ENCODE measurements around the gene GCK. TPM values are rescaled to one million over a fixed set of nuclear protein-coding genes. Genes with fewer than 3 reads are reported as not detected.

Gene GCK
- total RNA-seq (under 1 TPM in 1 of 2 donors, not detected in 1; 0.45 TPM), total RNA-seq (0.23 to 0.46 reads per million in 2 donors)

DNA sequence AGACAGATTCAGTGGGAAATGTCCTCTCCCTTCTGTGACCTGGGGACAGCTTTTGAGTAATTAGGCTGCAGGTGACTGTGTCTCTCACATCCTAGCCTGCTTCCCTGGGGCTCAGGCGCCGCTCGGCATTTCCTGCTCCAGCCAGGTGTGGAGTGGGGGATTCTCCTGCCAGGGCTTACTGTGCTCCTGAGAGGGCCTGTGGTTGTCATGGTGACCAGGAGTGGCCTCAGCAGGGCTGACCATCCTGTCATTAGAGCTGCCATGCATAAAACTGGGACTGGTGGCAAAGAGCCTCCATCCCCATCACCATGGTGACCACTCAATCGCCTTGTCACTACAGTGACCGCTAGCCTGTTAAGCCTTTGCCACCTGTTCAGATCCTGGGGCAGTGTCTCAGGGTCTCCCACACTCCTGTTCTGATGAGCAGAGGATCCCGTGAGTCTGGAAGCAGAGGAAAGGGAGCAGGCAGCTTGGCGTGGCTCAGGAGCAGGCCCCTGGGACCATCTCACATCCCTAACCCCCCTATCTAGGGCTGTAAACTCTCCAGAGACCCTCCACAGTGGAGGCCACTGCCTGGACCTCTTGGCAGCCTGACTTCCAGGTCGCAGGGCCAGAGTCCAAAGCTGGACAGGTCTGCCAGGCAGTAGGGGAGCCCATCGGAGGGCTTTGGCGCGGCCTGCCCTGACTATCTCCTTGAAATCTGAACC lies at the start of gene GCK:
Gene GCK (minus strand): TSS at position 154 of the 707 bp plus-strand sequence. CDS start 486 bp downstream, outside the sequence.
- peaks cover 8% of the 10 kb centered on the region for H3K4me1 Mint-ChIP-seq
- no peaks in the 10 kb centered on the region for H3K9me3 ChIP-seq (ENCODE audit: control insufficient read depth, low read length, poor library complexity, severe bottlenecking)
- H3K36me3 Mint-ChIP-seq (ENCODE audit: low read depth), result peaks cover 4% of the 10 kb centered on the region
- H3K27me3 Mint-ChIP-seq, result peaks cover 57% of the 10 kb centered on the region
- no peak within 1 kb of the TSS for H3K27ac Mint-ChIP-seq
- ATAC-seq (no peak), DNase-seq (no peak)
- H3K4me3 Mint-ChIP-seq, result no peak within 1 kb of the TSS

GRCh38 chr7:44238116-44238695 lies 49.0 kb upstream of the GCK start:
- no peak overlapping the region for H3K27ac Mint-ChIP-seq

DNA sequence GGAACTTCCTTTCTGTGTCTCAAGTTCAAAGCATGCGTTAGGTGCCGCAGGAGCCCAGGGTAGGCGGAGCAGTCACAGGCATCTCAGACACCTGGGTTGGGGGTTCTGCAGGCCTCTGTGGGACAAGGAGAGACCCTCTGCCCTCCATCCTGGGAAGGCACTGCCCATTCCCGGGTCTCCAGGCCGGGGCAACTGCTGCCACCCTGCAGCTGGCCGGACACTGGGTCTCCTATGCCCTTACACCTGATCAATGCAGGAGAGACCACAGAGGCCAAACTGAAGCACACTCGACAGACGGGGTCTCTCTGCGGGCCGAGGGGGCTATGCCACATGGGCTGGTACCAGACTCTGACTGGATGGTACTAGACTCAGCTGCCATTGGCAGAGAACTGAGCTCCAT lies 48.5 kb upstream of the GCK start:
- no peaks in the 10 kb centered on the region for H3K9me3 ChIP-seq (ENCODE audit: control insufficient read depth, low read length, poor library complexity, severe bottlenecking)
- Mint-ChIP-seq H3K27ac (no peak overlapping the region), H3K4me3 (no peak overlapping the region), H3K27me3 (no peaks in the 10 kb centered on the region), H3K36me3 (ENCODE audit: low read depth) (no peaks in the 10 kb centered on the region), H3K4me1 (peaks cover 4% of the 10 kb centered on the region)
- DNase-seq, result no peak
- no peak for ATAC-seq

More at GRCh38 chr7:44238116-44238695, 49.0 kb upstream of the GCK start:
- Mint-ChIP-seq H3K27me3 (no peaks in the 10 kb centered on the region), H3K36me3 (ENCODE audit: low read depth) (no peaks in the 10 kb centered on the region), H3K4me1 (peaks cover 4% of the 10 kb centered on the region), H3K4me3 (no peak overlapping the region)
- ATAC-seq (no peak), DNase-seq (no peak)
- no peaks in the 10 kb centered on the region for H3K9me3 ChIP-seq (ENCODE audit: control insufficient read depth, low read length, poor library complexity, severe bottlenecking)

- Mint-ChIP-seq H3K27me3 (no peaks in the 10 kb centered on the region), H3K4me1 (peaks cover 4% of the 10 kb centered on the region), H3K27ac (no peak overlapping the region), H3K4me3 (no peak overlapping the region), H3K36me3 (ENCODE audit: low read depth) (no peaks in the 10 kb centered on the region)
- DNase-seq (no peak), ATAC-seq (no peak)
- no peaks in the 10 kb centered on the region for H3K9me3 ChIP-seq (ENCODE audit: control insufficient read depth, low read length, poor library complexity, severe bottlenecking)
Observed at GRCh38 chr7:44236333-44236728, 47.1 kb upstream of the GCK start.

- Mint-ChIP-seq H3K36me3 (ENCODE audit: low read depth) (no peaks in the 10 kb centered on the region), H3K4me3 (no peak overlapping the region), H3K27me3 (no peaks in the 10 kb centered on the region), H3K4me1 (peaks cover under 1% of the 10 kb centered on the region), H3K27ac (no peak overlapping the region)
- ATAC-seq (no peak), DNase-seq (no peak)
- no peaks in the 10 kb centered on the region for H3K9me3 ChIP-seq (ENCODE audit: control insufficient read depth, low read length, poor library complexity, severe bottlenecking)
Observed at GRCh38 chr7:44235582-44236332, 46.5 kb upstream of the GCK start.

DNA sequence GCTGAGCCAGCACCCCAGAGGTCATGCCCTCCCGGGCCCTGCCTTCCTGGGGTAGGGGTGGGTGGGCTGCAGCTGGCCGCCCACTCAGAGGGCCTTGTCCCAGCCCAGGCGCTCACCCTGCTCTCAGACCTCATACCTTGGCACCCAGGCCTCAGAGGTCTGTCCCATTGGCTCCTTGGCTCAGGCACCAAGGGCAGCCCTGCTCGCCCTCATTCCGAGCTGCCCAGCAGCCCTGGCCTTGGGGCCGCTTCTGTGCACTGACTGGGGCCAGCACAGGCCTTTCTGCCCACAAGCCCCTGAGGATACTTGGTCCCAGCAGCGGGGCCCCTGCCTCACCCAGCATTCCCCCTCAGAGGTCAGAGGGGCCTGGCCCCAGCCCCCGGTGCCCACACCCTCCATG lies 45.8 kb upstream of the GCK start:
- ATAC-seq (no peak), DNase-seq (no peak)
- Mint-ChIP-seq H3K36me3 (ENCODE audit: low read depth) (no peaks in the 10 kb centered on the region), H3K27me3 (no peaks in the 10 kb centered on the region), H3K4me3 (no peak overlapping the region), H3K27ac (no peak overlapping the region), H3K4me1 (no peaks in the 10 kb centered on the region)
- no peaks in the 10 kb centered on the region for H3K9me3 ChIP-seq (ENCODE audit: control insufficient read depth, low read length, poor library complexity, severe bottlenecking)

DNA sequence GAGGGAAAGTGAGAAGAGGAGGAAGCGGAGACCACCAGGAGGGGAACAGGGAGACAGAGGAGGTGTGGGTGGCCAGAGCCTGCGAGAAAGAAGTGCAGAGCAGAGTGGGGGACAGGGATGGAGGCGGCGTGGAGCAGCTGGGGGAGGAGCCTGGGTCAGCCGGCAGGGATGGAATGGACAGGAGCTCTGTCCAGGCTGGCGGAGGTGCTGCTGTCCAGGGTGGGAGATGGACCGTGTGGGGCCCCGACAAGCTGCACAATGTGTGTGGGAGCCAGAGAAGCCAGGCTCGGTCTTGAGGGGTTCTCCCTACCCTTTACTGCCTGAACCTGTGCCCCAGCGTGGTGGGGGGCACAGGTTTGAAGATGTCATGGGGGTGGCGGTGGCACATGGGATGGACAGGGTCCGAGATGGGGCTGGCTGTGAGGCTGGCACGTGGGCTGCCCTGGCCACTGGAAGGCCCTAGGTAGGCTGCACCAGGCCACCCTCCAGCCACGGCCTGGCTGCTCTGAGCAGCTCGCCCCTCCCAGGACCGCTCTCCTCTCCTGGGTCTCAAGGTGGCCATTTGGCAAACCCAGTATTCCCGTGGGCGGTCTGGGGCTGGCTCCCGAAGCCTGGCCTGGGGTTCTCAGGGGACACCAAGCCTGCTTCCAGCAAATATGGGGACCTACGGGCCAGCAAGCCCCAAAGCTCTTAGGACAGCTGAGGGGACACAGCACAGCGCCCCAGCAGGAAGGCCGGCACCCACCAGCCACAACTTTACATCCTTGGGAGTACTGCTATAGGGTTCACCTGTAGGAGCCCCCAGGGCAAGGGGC lies 43.9 kb upstream of the GCK start:
- no peak overlapping the region for H3K4me3 Mint-ChIP-seq
- no peaks in the 10 kb centered on the region for H3K36me3 Mint-ChIP-seq (ENCODE audit: low read depth)
- ATAC-seq (no peak), DNase-seq (no peak)
- H3K27ac Mint-ChIP-seq, result no peak overlapping the region
- no peaks in the 10 kb centered on the region for H3K9me3 ChIP-seq (ENCODE audit: control insufficient read depth, low read length, poor library complexity, severe bottlenecking)
- H3K4me1 Mint-ChIP-seq, result no peaks in the 10 kb centered on the region
- no peaks in the 10 kb centered on the region for H3K27me3 Mint-ChIP-seq

GRCh38 chr7:44232396-44232795 lies 43.2 kb upstream of the GCK start:
- no peaks in the 10 kb centered on the region for H3K9me3 ChIP-seq (ENCODE audit: control insufficient read depth, low read length, poor library complexity, severe bottlenecking)
- Mint-ChIP-seq H3K27me3 (no peaks in the 10 kb centered on the region), H3K4me3 (no peak overlapping the region), H3K4me1 (no peaks in the 10 kb centered on the region), H3K27ac (no peak overlapping the region), H3K36me3 (ENCODE audit: low read depth) (no peaks in the 10 kb centered on the region)
- ATAC-seq (no peak), DNase-seq (no peak)

GRCh38 chr7:44231088-44231487 lies 41.8 kb upstream of the GCK start:
- H3K27ac Mint-ChIP-seq, result no peak overlapping the region
- H3K27me3 Mint-ChIP-seq, result peaks cover 2% of the 10 kb centered on the region
- no peak overlapping the region for H3K4me3 Mint-ChIP-seq
- H3K4me1 Mint-ChIP-seq, result no peaks in the 10 kb centered on the region
- DNase-seq, result no peak
- H3K9me3 ChIP-seq (ENCODE audit: control insufficient read depth, low read length, poor library complexity, severe bottlenecking), result no peaks in the 10 kb centered on the region
- no peak for ATAC-seq
- no peaks in the 10 kb centered on the region for H3K36me3 Mint-ChIP-seq (ENCODE audit: low read depth)

DNA sequence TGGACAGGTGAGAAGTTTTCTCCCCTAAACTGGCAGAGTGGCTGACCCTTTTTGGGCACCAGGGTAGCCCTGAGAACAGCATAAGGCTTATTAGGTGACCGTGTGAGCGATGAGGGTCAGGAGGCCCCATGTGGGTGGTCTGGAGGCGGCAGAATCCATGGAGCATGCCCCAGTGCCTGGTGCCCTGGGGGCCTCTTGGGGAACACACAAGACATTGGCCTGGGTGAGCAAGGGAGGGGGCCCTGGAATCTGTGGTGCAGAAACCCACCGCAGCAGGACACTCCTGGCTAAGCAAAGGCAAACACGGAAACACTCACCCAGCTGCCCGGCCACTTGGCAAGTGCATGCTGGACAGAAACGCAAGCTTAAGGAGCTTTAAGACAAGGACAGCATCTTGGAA lies 41.0 kb upstream of the GCK start:
- no peaks in the 10 kb centered on the region for H3K9me3 ChIP-seq (ENCODE audit: control insufficient read depth, low read length, poor library complexity, severe bottlenecking)
- Mint-ChIP-seq H3K4me3 (no peak overlapping the region), H3K27ac (no peak overlapping the region), H3K4me1 (no peaks in the 10 kb centered on the region), H3K36me3 (ENCODE audit: low read depth) (no peaks in the 10 kb centered on the region), H3K27me3 (peaks cover 10% of the 10 kb centered on the region)
- no peak for ATAC-seq
- no peak for DNase-seq

- no peak for DNase-seq
- peaks cover 10% of the 10 kb centered on the region for H3K27me3 Mint-ChIP-seq
- no peak overlapping the region for H3K4me3 Mint-ChIP-seq
- H3K27ac Mint-ChIP-seq, result no peak overlapping the region
- no peaks in the 10 kb centered on the region for H3K9me3 ChIP-seq (ENCODE audit: control insufficient read depth, low read length, poor library complexity, severe bottlenecking)
- ATAC-seq, result no peak
- no peaks in the 10 kb centered on the region for H3K4me1 Mint-ChIP-seq
- no peaks in the 10 kb centered on the region for H3K36me3 Mint-ChIP-seq (ENCODE audit: low read depth)
Observed at GRCh38 chr7:44229546-44230105, 40.4 kb upstream of the GCK start.

- ATAC-seq (no peak), DNase-seq (no peak)
- no peak overlapping the region for H3K27ac Mint-ChIP-seq
- H3K27me3 Mint-ChIP-seq, result peaks cover 14% of the 10 kb centered on the region
- H3K36me3 Mint-ChIP-seq (ENCODE audit: low read depth), result peaks cover 2% of the 10 kb centered on the region
- peaks cover 2% of the 10 kb centered on the region for H3K4me1 Mint-ChIP-seq
- no peak overlapping the region for H3K4me3 Mint-ChIP-seq
- H3K9me3 ChIP-seq (ENCODE audit: control insufficient read depth, low read length, poor library complexity, severe bottlenecking), result no peaks in the 10 kb centered on the region
Observed at GRCh38 chr7:44228571-44229350, 39.5 kb upstream of the GCK start.
